HEK293 (cell line): ENCODE measurements around the gene TMC6.

ENCODE experiments used
- CTCF ChIA-PET: fragments of 350-600 bp; formaldehyde crosslinking; extraction: SDS; loops from one replicate; lab custom pipeline; 2021; ENCODE audit warnings: antibody characterized with exemption; lab: Yijun Ruan, JAX
- POLR2A ChIA-PET: fragments of 300-600 bp; formaldehyde crosslinking; extraction: SDS; loops from one replicate; lab custom pipeline; 2020; ENCODE audit warnings: antibody characterized with exemption, inconsistent platforms; lab: Yijun Ruan, JAX
- H3K27ac ChIP-seq: fragments of 200-500 bp; sonication (Bioruptor generic); 2 replicates; pipeline ENCODE4 v1.5.1; 2014; ENCODE audit warnings: low read depth, low read length, control low read depth, inconsistent platforms; ENCODE audit errors: extremely low read depth
- H3K36me3 ChIP-seq, 2 experiments: fragments of 200-500 bp in 1 of 2; sonication (Bioruptor generic) in 1 of 2; 1 replicate in 1 of 2; 2 replicates in 1 of 2; pipeline ENCODE4 v1.5.1; 2014 to 2017; ENCODE audit warnings: inconsistent platforms in 2 of 2, low read length in 2 of 2; ENCODE audit not compliant: control insufficient read depth in 2 of 2, insufficient read depth in 1 of 2
- H3K4me1 ChIP-seq: fragments of 200-500 bp; sonication (Bioruptor generic); 2 replicates; pipeline ENCODE4 v1.5.1; 2014; ENCODE audit warnings: mild to moderate bottlenecking, low read length, inconsistent platforms; ENCODE audit not compliant: control insufficient read depth, insufficient read depth
- H3K4me3 ChIP-seq: 2 replicates; pipeline ENCODE4 v1.5.1; 2011; ENCODE audit warnings: low read depth, mild to moderate bottlenecking, control low read depth, low read length, moderate library complexity
- H3K9me3 ChIP-seq: fragments of 200-500 bp; sonication (Bioruptor generic); 2 replicates; pipeline ENCODE4 v1.5.1; 2014; ENCODE audit warnings: low read depth, low read length, inconsistent platforms; ENCODE audit not compliant: control insufficient read depth, insufficient read depth
- HIC1 ChIP-seq: fragments of 450-650 bp; formaldehyde crosslinking; IDR thresholded peaks from 2 replicates; pipeline ENCODE4 v1.5.1; 2016; ENCODE audit warnings: missing biosample characterization, missing genetic modification characterization
- PRDM10 ChIP-seq: fragments of 450-650 bp; formaldehyde crosslinking; IDR thresholded peaks from 2 replicates; pipeline ENCODE4 v1.5.1; 2016; ENCODE audit warnings: missing biosample characterization, missing genetic modification characterization
- SCRT2 ChIP-seq: fragments of 450-650 bp; formaldehyde crosslinking; IDR thresholded peaks from 2 replicates; pipeline ENCODE4 v1.5.1; 2016; ENCODE audit warnings: missing biosample characterization, missing genetic modification characterization
- ZFP3 ChIP-seq: fragments of 450-650 bp; formaldehyde crosslinking; IDR thresholded peaks from 2 replicates; pipeline ENCODE4 v1.5.1; 2016; ENCODE audit warnings: low read depth, missing biosample characterization, missing genetic modification characterization
- ZFP41 ChIP-seq: fragments of 450-650 bp; formaldehyde crosslinking; IDR thresholded peaks from 2 replicates; pipeline ENCODE4 v1.5.1; 2016; ENCODE audit warnings: missing biosample characterization, missing genetic modification characterization, borderline replicate concordance
- ZNF10 ChIP-seq: fragments of 450-650 bp; formaldehyde crosslinking; IDR thresholded peaks from 2 replicates; pipeline ENCODE4 v1.5.1; 2017; ENCODE audit warnings: missing biosample characterization, missing genetic modification characterization
- ZNF157 ChIP-seq: fragments of 450-650 bp; formaldehyde crosslinking; IDR thresholded peaks from 2 replicates; pipeline ENCODE4 v1.5.1; 2016; ENCODE audit warnings: missing biosample characterization, missing genetic modification characterization
- ZNF18 ChIP-seq: fragments of 450-650 bp; formaldehyde crosslinking; IDR thresholded peaks from 2 replicates; pipeline ENCODE4 v1.5.1; 2016; ENCODE audit warnings: missing biosample characterization, missing genetic modification characterization
- ZNF19 ChIP-seq: fragments of 450-650 bp; formaldehyde crosslinking; IDR thresholded peaks from 2 replicates; pipeline ENCODE4; 2016; ENCODE audit warnings: missing biosample characterization, missing genetic modification characterization, low read depth
- ZNF335 ChIP-seq: fragments of 450-650 bp; formaldehyde crosslinking; conservative IDR thresholded peaks from 2 replicates; pipeline ENCODE4 v1.5.1; 2016; ENCODE audit warnings: missing biosample characterization, missing genetic modification characterization
- ZNF423 ChIP-seq: fragments of 450-650 bp; formaldehyde crosslinking; IDR thresholded peaks from 2 replicates; pipeline ENCODE4 v1.5.1; 2016; ENCODE audit warnings: missing biosample characterization, missing genetic modification characterization
- ZNF621 ChIP-seq: fragments of 450-650 bp; formaldehyde crosslinking; IDR thresholded peaks from 2 replicates; pipeline ENCODE4 v1.5.1; 2017; ENCODE audit warnings: missing biosample characterization, missing genetic modification characterization
- ZNF654 ChIP-seq: fragments of 450-650 bp; formaldehyde crosslinking; IDR thresholded peaks from 2 replicates; pipeline ENCODE4 v1.5.1; 2016; ENCODE audit warnings: low read depth, missing biosample characterization, missing genetic modification characterization
- ZNF701 ChIP-seq: fragments of 450-650 bp; formaldehyde crosslinking; IDR thresholded peaks from 2 replicates; pipeline ENCODE4 v1.5.1; 2016; ENCODE audit warnings: missing biosample characterization, missing genetic modification characterization
- ZNF747 ChIP-seq: fragments of 450-650 bp; formaldehyde crosslinking; IDR thresholded peaks from 2 replicates; pipeline ENCODE4 v1.5.1; 2016; ENCODE audit warnings: missing biosample characterization, missing genetic modification characterization
- ZNF776 ChIP-seq: fragments of 450-650 bp; formaldehyde crosslinking; IDR thresholded peaks from 2 replicates; pipeline ENCODE4 v1.5.0; 2017; ENCODE audit warnings: missing biosample characterization, missing genetic modification characterization, borderline replicate concordance
- TF ChIP-seq, protein P1 (sequence below): fragments of 450-650 bp; formaldehyde crosslinking; IDR thresholded peaks from 2 replicates; pipeline ENCODE4 v1.5.1; 2016; ENCODE audit warnings: missing biosample characterization, missing genetic modification characterization, borderline replicate concordance

TMC6 gene

GRCh38 chr17:78170692-78171590 lies 42.4 kb upstream of the TMC6 start:
- Histone ChIP-seq H3K4me3 (no peak overlapping the region), H3K36me3 (peaks cover 6 to 58% of the 10 kb centered on the region in 2 experiments; a peak in 2 of 3 replicates), H3K4me1 (no peaks in the 10 kb centered on the region; the same call in 1 of the 2 replicates), H3K9me3 (no peaks in the 10 kb centered on the region), H3K27ac (no peak overlapping the region)
- TF ChIP-seq ZNF157 (tag by site-specific recombination) (no peak), HIC1 (peak; percentile 71), ZNF654 (tag by site-specific recombination) (no peak), ZNF701 (tag by site-specific recombination) (no peak), PRDM10 (tag by site-specific recombination) (peak; percentile 66)
- POLR2A ChIA-PET: interaction anchor here (0.6 to 4.6 kb wide), 7 partner anchors 9 to 1608 kb away, joined by 3 to 47 read pairs (median 8); partner anchors contain the start of genes AFMID and TK1
- CTCF ChIA-PET: interaction anchor here (0.6 to 8.1 kb wide), 6 partner anchors 15 to 459 kb away, joined by 3 to 94 read pairs (median 11); partner anchors contain the start of genes AFMID and TK1

DNA sequence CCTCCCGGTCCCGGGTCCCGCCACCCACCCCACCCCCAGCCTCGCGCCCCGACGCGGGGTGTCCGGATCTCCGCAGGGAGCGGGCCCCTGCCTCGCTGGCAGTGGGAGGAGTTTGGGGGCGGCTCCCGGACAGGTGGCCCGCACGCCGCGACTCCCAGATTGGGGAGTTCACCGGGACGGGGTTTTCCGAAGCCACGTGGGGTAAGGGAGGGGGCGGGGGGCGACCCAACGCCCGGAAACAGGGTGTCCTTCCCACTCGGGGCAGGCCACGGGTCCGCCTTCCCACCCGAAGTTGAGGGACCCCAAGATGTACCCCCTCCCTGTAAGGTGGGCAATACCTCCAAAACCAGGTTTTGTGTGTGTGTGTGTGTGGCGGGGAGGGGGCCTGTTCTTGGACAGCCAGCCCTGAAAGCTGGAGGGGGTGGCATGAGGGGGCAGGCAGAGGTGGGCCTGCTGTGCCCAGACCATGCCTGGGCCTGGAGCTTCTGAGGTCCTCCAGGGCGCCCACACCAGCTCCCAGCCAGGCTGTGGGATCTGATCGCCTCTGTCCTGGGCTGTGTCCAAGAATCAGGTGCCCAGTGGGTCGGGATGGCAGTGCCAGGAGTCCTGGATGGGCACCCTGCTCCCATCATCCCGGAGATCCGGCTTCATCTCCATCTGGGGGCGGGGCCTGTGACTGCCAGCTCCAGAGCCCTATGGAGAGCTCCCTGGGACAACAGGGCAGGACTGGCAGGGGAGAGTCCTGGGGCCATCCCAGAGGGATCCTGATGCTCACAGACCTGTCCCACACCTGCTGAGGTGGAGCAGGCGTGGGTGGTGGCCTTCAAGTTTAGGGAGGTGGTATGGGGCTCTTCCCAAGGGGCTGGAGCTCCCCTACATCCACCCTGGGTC lies 40.6 kb upstream of the TMC6 start:
- POLR2A ChIA-PET: interaction anchor here (0.6 to 4.6 kb wide), 10 partner anchors 9 to 84 kb away, joined by 3 to 47 read pairs (median 5); partner anchors contain the start of genes AFMID and TK1
- Histone ChIP-seq H3K4me3 (peak overlapping the region; percentile 67), H3K36me3 (peaks cover 6 to 40% of the 10 kb centered on the region in 2 experiments; a peak in 2 of 3 replicates), H3K9me3 (no peaks in the 10 kb centered on the region), H3K4me1 (no peaks in the 10 kb centered on the region; the same call in 1 of the 2 replicates), H3K27ac (peak overlapping the region; percentile 78; the same call in 1 of the 2 replicates)
- CTCF ChIA-PET: interaction anchor here (0.5 to 1.9 kb wide), 9 partner anchors 10 to 84 kb away, joined by 3 to 17 read pairs (median 4); partner anchors contain the start of genes AFMID and TK1
- TF ChIP-seq, protein P1, sequence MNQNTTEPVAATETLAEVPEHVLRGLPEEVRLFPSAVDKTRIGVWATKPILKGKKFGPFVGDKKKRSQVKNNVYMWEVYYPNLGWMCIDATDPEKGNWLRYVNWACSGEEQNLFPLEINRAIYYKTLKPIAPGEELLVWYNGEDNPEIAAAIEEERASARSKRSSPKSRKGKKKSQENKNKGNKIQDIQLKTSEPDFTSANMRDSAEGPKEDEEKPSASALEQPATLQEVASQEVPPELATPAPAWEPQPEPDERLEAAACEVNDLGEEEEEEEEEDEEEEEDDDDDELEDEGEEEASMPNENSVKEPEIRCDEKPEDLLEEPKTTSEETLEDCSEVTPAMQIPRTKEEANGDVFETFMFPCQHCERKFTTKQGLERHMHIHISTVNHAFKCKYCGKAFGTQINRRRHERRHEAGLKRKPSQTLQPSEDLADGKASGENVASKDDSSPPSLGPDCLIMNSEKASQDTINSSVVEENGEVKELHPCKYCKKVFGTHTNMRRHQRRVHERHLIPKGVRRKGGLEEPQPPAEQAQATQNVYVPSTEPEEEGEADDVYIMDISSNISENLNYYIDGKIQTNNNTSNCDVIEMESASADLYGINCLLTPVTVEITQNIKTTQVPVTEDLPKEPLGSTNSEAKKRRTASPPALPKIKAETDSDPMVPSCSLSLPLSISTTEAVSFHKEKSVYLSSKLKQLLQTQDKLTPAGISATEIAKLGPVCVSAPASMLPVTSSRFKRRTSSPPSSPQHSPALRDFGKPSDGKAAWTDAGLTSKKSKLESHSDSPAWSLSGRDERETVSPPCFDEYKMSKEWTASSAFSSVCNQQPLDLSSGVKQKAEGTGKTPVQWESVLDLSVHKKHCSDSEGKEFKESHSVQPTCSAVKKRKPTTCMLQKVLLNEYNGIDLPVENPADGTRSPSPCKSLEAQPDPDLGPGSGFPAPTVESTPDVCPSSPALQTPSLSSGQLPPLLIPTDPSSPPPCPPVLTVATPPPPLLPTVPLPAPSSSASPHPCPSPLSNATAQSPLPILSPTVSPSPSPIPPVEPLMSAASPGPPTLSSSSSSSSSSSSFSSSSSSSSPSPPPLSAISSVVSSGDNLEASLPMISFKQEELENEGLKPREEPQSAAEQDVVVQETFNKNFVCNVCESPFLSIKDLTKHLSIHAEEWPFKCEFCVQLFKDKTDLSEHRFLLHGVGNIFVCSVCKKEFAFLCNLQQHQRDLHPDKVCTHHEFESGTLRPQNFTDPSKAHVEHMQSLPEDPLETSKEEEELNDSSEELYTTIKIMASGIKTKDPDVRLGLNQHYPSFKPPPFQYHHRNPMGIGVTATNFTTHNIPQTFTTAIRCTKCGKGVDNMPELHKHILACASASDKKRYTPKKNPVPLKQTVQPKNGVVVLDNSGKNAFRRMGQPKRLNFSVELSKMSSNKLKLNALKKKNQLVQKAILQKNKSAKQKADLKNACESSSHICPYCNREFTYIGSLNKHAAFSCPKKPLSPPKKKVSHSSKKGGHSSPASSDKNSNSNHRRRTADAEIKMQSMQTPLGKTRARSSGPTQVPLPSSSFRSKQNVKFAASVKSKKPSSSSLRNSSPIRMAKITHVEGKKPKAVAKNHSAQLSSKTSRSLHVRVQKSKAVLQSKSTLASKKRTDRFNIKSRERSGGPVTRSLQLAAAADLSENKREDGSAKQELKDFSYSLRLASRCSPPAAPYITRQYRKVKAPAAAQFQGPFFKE (tag by site-specific recombination): no peak
- TF ChIP-seq ZNF335 (peak; percentile 96), ZFP3 (tag by site-specific recombination) (no peak), ZNF18 (tag by site-specific recombination) (no peak), ZNF423 (tag by site-specific recombination) (peak; percentile 52; the same call in 1 of the 2 replicates), ZNF776 (tag by site-specific recombination) (no peak), ZNF747 (tag by site-specific recombination) (no peak), ZFP41 (no peak), ZNF10 (tag by site-specific recombination) (no peak), ZNF621 (no peak), SCRT2 (tag by site-specific recombination) (no peak), ZNF19 (tag by site-specific recombination) (no peak)
